Posterior cingulate gyrus (tissue), 11 donors: ENCODE results near the gene KRTAP5-4.
A peak's percentile ranks its signal among the peaks of the same experiment; 100 is the strongest.
"Not testable (repeated sequence)": the region's sequence is repeated elsewhere in the genome, so short reads cannot be mapped to it uniquely, and the experiment has no call there.

ENCODE experiments used
- DNase-seq, 10 donors: peaks; one replicate each; pipeline versions ENCODE4 v3.0.0 to v3.0.0-alpha.2; 2020 to 2021; ENCODE audit warnings: mixed read lengths in 3 of 10
- intact Hi-C: fragments of 100-400 bp; cut with DNase I; formaldehyde crosslinking; loops from one replicate; pipeline ENCODE4 v1.15.1; 2023

The KRTAP5-4 gene

DNA sequence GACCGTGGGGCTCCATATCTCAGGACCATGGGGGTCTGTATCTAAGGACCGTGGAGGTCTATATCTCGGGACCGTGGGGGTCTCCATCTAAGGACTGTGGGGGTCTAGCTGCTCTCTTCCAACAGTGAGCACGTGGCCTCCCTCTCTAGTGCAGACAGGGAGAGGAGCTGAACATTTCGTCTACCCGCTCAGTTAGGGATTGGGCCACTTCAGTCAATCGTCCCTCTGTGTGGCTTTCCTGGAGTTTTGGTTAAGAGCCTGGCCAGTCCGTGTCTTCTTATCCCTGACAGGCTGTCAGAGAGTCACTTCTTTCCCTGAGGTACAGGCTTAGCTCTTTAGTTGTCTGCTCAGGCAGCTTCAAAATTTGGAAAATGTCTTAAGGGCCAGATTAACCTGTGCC is 40.0 kb downstream of the KRTAP5-4 start:
- intact Hi-C loops: no loop called here
- no peak for DNase-seq

DNA sequence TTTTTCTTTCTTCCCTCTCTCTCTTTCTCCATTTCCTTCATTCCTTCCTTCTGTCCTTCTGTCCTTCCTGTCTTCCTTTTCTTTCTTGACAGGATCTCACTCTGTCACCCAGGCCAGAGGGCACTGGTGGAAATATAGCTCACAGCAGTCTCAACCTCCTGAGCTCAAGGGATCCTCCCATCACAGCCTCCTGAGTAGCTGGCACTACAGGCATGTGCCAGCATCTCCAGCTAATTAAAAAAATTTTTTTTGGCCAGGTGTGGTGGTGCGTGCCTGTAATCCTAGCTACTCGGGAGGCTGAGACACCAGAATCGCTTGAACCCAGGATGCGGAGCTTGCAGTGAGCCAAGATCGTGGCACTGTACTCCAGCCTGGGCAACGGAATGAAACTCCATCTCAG is 45.1 kb downstream of the KRTAP5-4 start:
- intact Hi-C loops: no loop called here
- DNase-seq: no peak

DNA sequence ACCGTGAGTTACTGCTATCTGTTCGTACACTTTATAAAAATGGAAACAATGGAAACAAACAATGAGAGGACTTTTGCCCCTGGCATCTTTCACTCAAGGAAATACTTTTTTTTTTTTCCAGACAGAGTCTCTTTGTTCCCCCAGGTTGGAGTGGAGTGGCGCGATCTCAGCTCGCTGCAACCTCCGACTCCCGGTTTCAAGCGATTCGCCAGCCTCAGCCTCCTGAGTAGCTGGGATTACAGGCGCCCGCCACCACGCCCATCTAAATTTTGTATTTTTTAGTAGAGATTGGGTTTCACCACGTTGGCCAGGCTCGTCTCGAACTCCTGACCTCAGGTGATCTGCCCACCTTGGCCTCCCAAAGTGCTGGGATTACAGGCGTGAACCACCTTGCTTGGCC is 46.2 kb downstream of the KRTAP5-4 start:
- intact Hi-C loops: not testable (repeated sequence)
- DNase-seq: peak in 1 of 10 donors; percentile 55

DNA sequence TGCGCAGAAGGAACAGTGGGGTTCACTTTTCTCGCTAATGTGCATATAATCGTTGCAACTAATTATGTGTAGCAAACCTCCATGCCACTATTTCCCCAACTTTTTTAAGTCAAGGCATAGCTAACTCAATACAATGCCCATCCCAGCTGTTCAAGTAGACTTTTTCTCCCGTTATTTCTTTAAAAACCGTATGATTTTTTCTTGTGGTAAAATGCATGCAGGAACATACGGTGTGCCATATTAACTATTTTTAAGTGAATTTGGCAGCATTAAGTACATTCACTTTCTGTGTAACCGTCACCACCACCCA is 47.0 kb downstream of the KRTAP5-4 start:
- intact Hi-C loops: loop anchor here (1.0 kb wide), 1 partner anchor 29 kb away; no protein-coding TSS in a partner anchor
- DNase-seq: no peak

DNA sequence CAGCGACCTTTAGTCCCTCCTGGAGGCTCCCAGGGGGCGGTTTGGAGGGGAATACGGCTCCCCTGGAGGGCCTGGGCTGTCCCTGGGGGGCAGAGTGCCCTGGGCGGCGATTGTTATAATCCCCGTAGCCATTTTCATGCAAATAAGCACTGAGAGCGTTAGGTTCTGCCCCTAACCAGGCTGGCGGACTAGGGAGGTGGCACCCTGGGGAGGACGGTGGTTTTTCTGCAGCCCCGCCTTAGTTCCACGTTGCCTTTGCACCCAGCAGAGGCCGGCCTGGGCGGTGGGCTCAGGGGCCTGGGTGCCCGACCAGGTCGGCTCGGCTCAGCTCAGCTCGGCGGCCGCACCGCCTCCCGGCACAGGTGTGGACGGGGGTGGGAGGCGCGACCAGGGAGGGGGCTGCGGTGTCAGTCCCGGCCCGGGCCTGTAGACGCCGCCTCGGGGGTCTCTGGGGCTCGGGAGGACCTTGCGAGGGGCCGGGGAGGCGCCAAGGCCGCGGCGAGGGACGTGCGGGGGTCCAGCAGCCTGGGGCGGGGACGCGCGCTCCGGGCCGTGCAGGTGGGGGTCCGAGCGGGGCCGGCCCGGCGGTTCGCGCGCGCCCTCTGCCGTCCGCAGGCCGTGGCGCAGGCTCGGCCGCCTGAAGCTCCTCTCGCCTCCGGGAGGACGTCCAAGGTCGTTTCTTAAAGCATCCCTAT is 47.6 kb downstream of the KRTAP5-4 start:
- peak in 7 of 10 donors; percentile 67 to 96 (median 72) for DNase-seq
- intact Hi-C loops: loop anchor here (1.0 kb wide), 1 partner anchor 28 kb away; no protein-coding TSS in a partner anchor

DNA sequence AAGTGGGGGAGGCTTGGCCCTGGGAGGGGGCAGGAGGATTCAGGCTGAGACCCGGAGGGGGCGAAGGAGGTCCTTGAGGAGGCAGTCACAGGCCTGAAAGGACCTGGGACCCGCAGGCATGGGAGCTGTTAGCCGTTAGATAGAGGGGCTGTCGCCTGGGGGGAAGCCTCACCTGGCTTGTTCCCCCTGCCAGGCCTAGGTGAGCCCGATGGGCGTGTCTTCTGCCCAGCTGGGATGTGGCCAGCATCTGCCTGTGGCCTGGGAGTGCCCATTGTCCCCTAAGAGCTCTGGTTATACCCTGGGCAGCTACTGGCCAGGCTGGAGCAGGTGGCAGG is 48.1 kb downstream of the KRTAP5-4 start:
- peak in 1 of 10 donors; percentile 67 for DNase-seq
- intact Hi-C loops: loop anchor here (1.0 kb wide), 1 partner anchor 28 kb away; no protein-coding TSS in a partner anchor

DNA sequence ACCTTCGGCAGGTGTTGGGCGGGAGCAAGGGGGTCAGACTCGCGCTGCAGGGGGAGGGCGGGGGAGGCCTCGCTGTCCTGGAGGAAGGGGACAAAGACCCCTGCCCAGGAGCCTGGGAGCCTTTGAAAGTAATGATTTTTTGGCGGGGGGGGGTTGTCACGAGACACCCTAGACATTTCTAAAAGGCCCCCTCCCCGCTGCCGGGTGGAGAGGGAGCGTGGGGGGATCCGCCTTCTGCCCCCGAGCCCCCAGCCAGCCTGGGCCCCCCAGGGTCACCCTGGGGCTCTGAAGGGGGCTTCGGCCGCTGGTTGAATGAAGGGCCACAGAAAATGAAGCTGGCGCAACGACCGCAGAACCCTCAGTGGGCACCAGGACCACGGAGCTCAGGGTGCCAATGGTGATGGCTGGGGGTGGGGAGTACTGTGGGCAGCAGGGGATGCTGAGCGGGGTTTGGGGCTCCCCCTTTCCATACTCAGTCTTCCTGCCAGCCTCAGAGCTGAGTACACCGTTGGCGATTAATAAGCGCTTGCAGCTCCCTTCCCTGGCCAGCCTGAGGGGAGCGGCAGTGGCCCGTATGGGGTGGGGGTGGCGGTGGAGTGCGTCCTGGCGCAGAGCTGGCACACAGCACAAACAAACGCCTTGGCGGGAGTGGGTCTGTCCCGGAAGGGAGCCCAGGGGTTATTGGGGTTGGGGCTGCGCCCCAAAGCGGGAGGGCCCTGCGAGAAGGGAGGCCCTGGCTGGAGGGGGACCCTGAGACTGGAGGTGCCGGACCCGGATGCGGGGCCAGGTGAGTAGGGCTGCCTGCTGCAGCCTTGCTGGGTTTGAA is 48.6 kb downstream of the KRTAP5-4 start:
- intact Hi-C loops: no loop called here
- peak in 5 of 10 donors; percentile 60 to 95 (median 87) for DNase-seq

DNA sequence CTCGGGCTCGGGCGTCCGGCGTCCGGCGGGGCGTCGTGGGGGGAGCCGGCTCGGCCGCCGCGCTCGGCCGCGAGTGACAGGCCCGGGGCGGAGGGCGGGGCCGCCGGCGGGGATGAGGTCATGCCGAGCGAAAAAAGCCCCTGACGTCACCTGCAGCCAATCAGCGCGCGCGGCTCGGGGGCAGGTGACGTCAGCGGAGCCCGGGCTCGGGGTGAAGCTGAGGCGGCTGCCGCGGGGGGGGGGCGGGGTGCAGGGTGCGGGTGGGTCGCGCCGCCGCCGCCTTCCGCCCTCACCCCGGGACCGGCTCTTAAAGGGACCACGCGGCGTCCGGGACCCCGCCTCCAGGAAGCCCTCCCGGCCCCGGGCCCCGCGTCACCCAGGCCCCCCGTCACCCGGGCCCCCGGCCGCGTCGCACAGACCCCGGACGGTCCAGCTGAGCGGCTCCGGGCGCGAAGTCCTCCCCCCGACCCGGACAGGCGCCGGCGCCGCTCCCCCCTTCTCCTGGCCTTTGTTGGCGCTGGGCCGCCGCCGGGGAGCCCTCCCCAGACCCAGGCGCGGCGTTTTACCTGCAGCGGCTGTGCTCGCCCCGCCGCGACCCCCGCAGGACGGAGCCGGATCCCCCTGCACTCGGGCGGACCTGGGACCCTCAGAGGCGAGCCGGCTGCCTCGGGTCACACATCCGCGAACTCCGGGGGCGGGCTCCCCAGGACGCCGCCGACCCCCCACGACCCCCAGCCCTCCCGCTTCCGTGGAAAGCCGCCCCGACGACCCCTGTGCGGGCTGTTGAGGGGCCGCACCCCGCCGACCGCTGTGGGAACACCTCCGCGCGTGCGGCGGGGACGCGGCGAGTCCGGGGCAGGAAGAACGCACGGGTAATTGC is 49.5 kb downstream of the KRTAP5-4 start, which contains the start of gene DUSP8:
Gene DUSP8 (minus strand): TSS at position 75 of the 880 bp plus-strand sequence. CDS start 6,445 bp downstream, outside the sequence.
- intact Hi-C loops: no loop called here
- peak; percentile 87 to 99 (median 94) for DNase-seq

DNA sequence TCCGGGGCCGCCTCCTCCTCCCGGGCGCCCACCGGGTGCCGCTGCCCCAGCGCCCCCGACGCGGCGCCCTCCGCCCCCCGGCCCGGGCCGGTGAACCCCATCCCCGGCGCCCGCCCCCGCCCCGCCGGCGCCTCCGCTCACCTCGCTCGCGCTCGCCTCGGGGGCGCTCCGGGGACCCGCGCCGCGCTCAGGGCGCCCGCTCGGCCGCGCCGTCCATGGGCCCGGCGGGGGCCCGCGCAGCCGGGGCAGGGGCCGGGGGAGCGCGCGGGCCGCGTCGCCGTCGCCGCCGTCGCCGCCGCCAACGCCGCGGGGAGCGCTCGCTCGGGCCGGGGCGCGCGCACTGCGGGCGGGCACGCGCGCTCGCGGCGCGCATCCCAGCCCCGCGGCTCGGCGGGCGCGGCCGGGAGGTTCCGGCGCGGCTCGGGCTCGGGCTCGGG is 50.2 kb downstream of the KRTAP5-4 start:
- DNase-seq: no peak
- intact Hi-C loops: no loop called here
